Upper lobe of right lung (tissue), 1 donor: ENCODE measurements around the gene FBXL12. TPM values are rescaled to one million over a fixed set of nuclear protein-coding genes. Genes with fewer than 3 reads are reported as not detected.
A peak's percentile ranks its signal among the peaks of the same experiment; 100 is the strongest.
"Not testable (repeated sequence)": the region's sequence is repeated elsewhere in the genome, so short reads cannot be mapped to it uniquely, and the experiment has no call there.

Source experiments
- ATAC-seq: fragments of 200-7000 bp; cut with Tn5 transposase; one replicate; pipeline ENCODE4 v1.9.1; 2020; ENCODE audit warnings: mild to moderate bottlenecking, moderate library complexity
- DNase-seq: peaks from one replicate; pipeline ENCODE4 v3.0.0-alpha.2; 2020
- H3K27ac ChIP-seq: fragments of 200-600 bp; one replicate; pipeline ENCODE4 v1.8.0; 2022
- H3K27me3 ChIP-seq: fragments of 200-600 bp; one replicate; pipeline ENCODE4 v1.8.0; 2022; ENCODE audit warnings: mild to moderate bottlenecking
- H3K36me3 ChIP-seq: fragments of 200-600 bp; one replicate; pipeline ENCODE4 v1.8.0; 2022
- H3K4me1 ChIP-seq: fragments of 200-600 bp; one replicate; pipeline ENCODE4 v1.8.0; 2022
- H3K4me3 ChIP-seq: fragments of 200-600 bp; one replicate; pipeline ENCODE4 v1.8.0; 2022; ENCODE audit warnings: mild to moderate bottlenecking
- H3K9me3 ChIP-seq: fragments of 200-600 bp; one replicate; pipeline ENCODE4 v1.8.0; 2022
- CTCF ChIP-seq: fragments of 200-600 bp; IDR thresholded peaks from one replicate; pipeline ENCODE4 v1.8.0; 2022; ENCODE audit warnings: antibody characterized with exemption
- intact Hi-C: fragments of 100-400 bp; cut with DNase I; formaldehyde crosslinking; loops from one replicate; pipeline ENCODE4 v1.11.0; 2022
- total RNA-seq: library from RNA; stranded (reverse); fragmentation: NEBNext Ultra II Directional; extraction: Animal tissue kit (Norgen Biotek cat#: 25700); gene quantifications from one replicate; pipeline ENCODE4 v1.2.1, GENCODE V29; 2021
- donor health status: DM: no; HTN: yes; CAD: no; lungs with severe emphysema.

FBXL12 gene
- total RNA-seq, 1 donor from 2014 or later = 21.5 TPM

DNA sequence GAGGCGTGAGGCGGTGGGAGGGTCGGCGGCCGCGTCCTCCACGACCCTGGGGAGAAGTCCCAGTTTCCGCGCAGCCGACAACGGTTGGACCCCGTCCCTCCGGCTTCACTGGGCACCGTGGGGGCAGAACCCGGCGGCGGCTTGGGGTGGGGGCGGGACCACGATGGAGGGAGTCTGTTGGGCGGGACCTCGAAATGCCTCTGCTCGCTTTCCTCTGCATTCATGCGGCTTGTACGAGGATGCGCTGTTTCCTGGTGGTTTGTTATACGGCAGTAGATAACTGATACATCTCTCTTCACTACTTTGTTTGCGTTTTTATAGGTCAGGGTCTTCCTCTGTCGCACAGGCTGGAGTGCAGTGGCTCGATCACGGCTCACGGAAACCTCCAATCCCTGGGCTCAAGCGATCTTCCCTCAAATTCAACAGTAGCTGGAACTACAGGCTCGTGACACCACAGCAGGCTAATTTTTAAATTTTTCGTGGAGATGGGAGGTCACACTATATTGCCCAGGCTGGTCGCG is 25.7 kb downstream of the FBXL12 start:
- intact Hi-C loops = no loop called here
- peak; percentile 5 for ATAC-seq

GRCh38 chr19:9792206-9793070 is 26.4 kb downstream of the FBXL12 start:
- TF ChIP-seq CTCF = no peak
- H3K4me3 ChIP-seq = peak overlapping the region; percentile 56
- peaks cover 5% of the 10 kb centered on the region for H3K4me1 ChIP-seq
- DNase-seq (peak; percentile 96), ATAC-seq (peak; percentile 86)
- peak overlapping the region; percentile 67 for H3K27ac ChIP-seq
- H3K36me3 ChIP-seq = no peaks in the 10 kb centered on the region
- intact Hi-C loops = no loop called here
- no peaks in the 10 kb centered on the region for H3K27me3 ChIP-seq
- H3K9me3 ChIP-seq = no peaks in the 10 kb centered on the region

More for the DNA sequence above, 25.7 kb downstream of the FBXL12 start:
- peaks cover 5% of the 10 kb centered on the region for H3K4me1 ChIP-seq
- H3K9me3 ChIP-seq = no peaks in the 10 kb centered on the region
- no peaks in the 10 kb centered on the region for H3K36me3 ChIP-seq
- peak overlapping the region; percentile 67 for H3K27ac ChIP-seq
- no peak for TF ChIP-seq CTCF
- peak overlapping the region; percentile 56 for H3K4me3 ChIP-seq
- peak; percentile 86 for DNase-seq
- H3K27me3 ChIP-seq = no peaks in the 10 kb centered on the region

GRCh38 chr19:9791552-9792205 is 27.2 kb downstream of the FBXL12 start:
- intact Hi-C loops = no loop called here
- Histone ChIP-seq H3K4me1 (peaks cover 5% of the 10 kb centered on the region), H3K27ac (peak overlapping the region; percentile 65), H3K36me3 (no peaks in the 10 kb centered on the region), H3K27me3 (no peaks in the 10 kb centered on the region), H3K9me3 (no peaks in the 10 kb centered on the region), H3K4me3 (peak overlapping the region; percentile 56)
- DNase-seq = peak; percentile 96
- TF ChIP-seq CTCF = no peak
- ATAC-seq = peak; percentile 86

DNA sequence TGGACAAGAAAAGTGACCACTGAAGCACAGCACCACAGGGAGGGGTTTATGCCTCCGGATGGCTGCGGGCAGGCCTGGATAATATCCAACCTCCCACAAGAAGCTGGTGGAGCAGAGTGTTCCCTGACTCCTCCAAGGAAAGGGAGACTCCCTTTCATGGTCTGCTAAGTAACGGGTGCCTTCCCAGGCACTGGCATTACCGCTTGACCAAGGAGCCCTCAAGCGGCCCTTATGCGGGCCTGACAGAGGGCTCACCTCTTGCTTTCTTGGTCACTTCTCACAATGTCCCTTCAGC is 27.9 kb downstream of the FBXL12 start:
- DNase-seq, H3K4me1 ChIP-seq, intact Hi-C loops, ATAC-seq, H3K36me3 ChIP-seq, H3K9me3 ChIP-seq, H3K27me3 ChIP-seq: not testable (repeated sequence)
- H3K27ac ChIP-seq = peak overlapping the region; percentile 27
- peak overlapping the region; percentile 50 for H3K4me3 ChIP-seq

DNA sequence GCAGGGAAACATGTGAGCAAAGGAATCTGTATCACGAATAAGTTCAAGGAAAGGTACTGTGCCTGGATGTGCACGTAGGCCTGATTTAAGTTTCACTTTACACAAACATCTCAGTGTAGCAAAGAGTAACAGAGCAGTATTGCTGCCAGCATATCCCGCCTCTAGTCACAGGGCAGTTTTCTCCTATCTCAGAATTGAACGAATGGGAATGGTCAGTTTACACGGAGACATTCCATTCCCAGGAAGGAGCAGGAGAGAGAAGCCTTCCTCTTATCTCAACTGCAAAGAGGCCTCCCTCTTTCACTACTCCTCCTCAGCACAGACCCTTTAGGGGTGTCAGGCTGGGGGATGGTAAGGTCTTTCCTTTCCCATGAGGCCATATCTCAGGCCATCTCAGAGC is 29.3 kb downstream of the FBXL12 start:
- ATAC-seq, intact Hi-C loops, H3K4me1 ChIP-seq, H3K9me3 ChIP-seq, H3K4me3 ChIP-seq, DNase-seq, H3K27me3 ChIP-seq, H3K27ac ChIP-seq, H3K36me3 ChIP-seq: not testable (repeated sequence)

GRCh38 chr19:9789066-9789465 is 29.8 kb downstream of the FBXL12 start:
- no peak for TF ChIP-seq CTCF
- Histone ChIP-seq H3K9me3 (no peaks in the 10 kb centered on the region), H3K4me3 (no peak overlapping the region), H3K36me3 (no peaks in the 10 kb centered on the region), H3K4me1 (peaks cover 12% of the 10 kb centered on the region), H3K27me3 (no peaks in the 10 kb centered on the region), H3K27ac (no peak overlapping the region)
- intact Hi-C loops = no loop called here
- no peak for ATAC-seq
- no peak for DNase-seq

- H3K4me1 ChIP-seq = peaks cover 12% of the 10 kb centered on the region
- intact Hi-C loops = not testable (repeated sequence)
Observed at GRCh38 chr19:9788604-9789003, 30.3 kb downstream of the FBXL12 start.

More at GRCh38 chr19:9788604-9789003, 30.3 kb downstream of the FBXL12 start:
- H3K4me3 ChIP-seq, DNase-seq, H3K27ac ChIP-seq, ATAC-seq, H3K27me3 ChIP-seq, H3K36me3 ChIP-seq, H3K9me3 ChIP-seq: not testable (repeated sequence)
